Endothelial cell of umbilical vein (primary cell): ENCODE results near the gene PYM1. TPM values are rescaled to one million over a fixed set of nuclear protein-coding genes. Genes with fewer than 3 reads are reported as not detected.

ENCODE experiments used
- BruUV-seq: library from RNA; stranded (reverse); fragments of 400-500 nt; replicated peaks from 2 replicates; lab custom pipeline; 2021; lab: Mats Ljungman, UMichigan
- CTCF ChIA-PET: fragments of 300-600, 350-600 bp; sonication (Branson Sonifier 250); formaldehyde crosslinking; loops from one replicate; lab custom pipeline; 2021; ENCODE audit warnings: antibody characterized with exemption, inconsistent platforms; lab: Charles Lee
- POLR2A ChIA-PET: fragments of 300-600, 350-600 bp; sonication (Branson Sonifier 250); formaldehyde crosslinking; loops from one replicate; lab custom pipeline; 2021; ENCODE audit warnings: antibody characterized with exemption, inconsistent platforms; lab: Charles Lee
- DNase-seq: peaks from one replicate; pipeline ENCODE4 v3.0.0-alpha.2; 2011; ENCODE audit warnings: low read depth, low spot score
- FAIRE-seq: peaks from 2 replicates; lab custom pipeline; 2011; peaks lifted over from hg19 to GRCh38; lab: Jason Lieb, UNC
- H2AFZ ChIP-seq: 2 replicates; pipeline ENCODE4 v1.6.0; 2012; ENCODE audit warnings: low read depth, low read length, control low read depth, inconsistent platforms
- H3K27ac ChIP-seq: 2 replicates; pipeline ENCODE4 v1.5.1; 2011; ENCODE audit warnings: low read depth, mild to moderate bottlenecking, control low read depth, low read length, moderate library complexity; ENCODE audit not compliant: insufficient read depth
- H3K27me3 ChIP-seq, 2 experiments: 2 replicates each; pipeline versions ENCODE4 v1.6.0 to v1.6.1; 2011; ENCODE audit warnings: low read length in 2 of 2, mixed read lengths in 1 of 2; ENCODE audit not compliant: control insufficient read depth in 2 of 2, insufficient read depth in 2 of 2
- H3K36me3 ChIP-seq, 2 experiments: 2 replicates in 1 of 2; 3 replicates in 1 of 2; pipeline ENCODE4 v1.5.1; 2011; ENCODE audit warnings: low read length in 2 of 2, mild to moderate bottlenecking in 1 of 2, moderate library complexity in 1 of 2; ENCODE audit not compliant: control insufficient read depth in 2 of 2, insufficient read depth in 2 of 2; ENCODE audit errors: extremely low read depth in 1 of 2
- H3K4me1 ChIP-seq: 3 replicates; pipeline ENCODE4 v1.5.1; 2011; ENCODE audit warnings: mild to moderate bottlenecking, low read length; ENCODE audit not compliant: control insufficient read depth, insufficient read depth; ENCODE audit errors: extremely low read depth
- H3K4me2 ChIP-seq: 2 replicates; pipeline ENCODE4 v1.6.1; 2011; ENCODE audit warnings: low read length, control low read depth, mixed read lengths; ENCODE audit not compliant: insufficient read depth
- H3K4me3 ChIP-seq, 3 experiments: fragments of 200-600 bp in 1 of 3; sonication (generic), shearing (Covaris generic) in 1 of 3; replicated peaks in 1 of 3; 2 replicates each; pipeline ENCODE4 v1.5.1; 2011 to 2016; ENCODE audit warnings: control low read depth in 3 of 3, low read length in 3 of 3, mild to moderate bottlenecking in 2 of 3, inconsistent platforms in 1 of 3, low read depth in 1 of 3, moderate library complexity in 1 of 3; ENCODE audit not compliant: insufficient read depth in 1 of 3
- H3K79me2 ChIP-seq: 2 replicates; pipeline ENCODE4 v1.6.0; 2012; ENCODE audit warnings: low read length, inconsistent platforms; ENCODE audit not compliant: control insufficient read depth, insufficient read depth
- H3K9ac ChIP-seq: replicated peaks from 2 replicates; pipeline ENCODE3; 2011; ENCODE audit warnings: low read length, control low read depth; ENCODE audit not compliant: insufficient read depth; ENCODE audit errors: extremely low read depth
- H3K9me1 ChIP-seq: replicated peaks from 3 replicates; pipeline ENCODE4 v1.6.0; 2011; ENCODE audit warnings: mild to moderate bottlenecking, low read length; ENCODE audit not compliant: control insufficient read depth, insufficient read depth; ENCODE audit errors: extremely low read depth
- H3K9me3 ChIP-seq: replicated peaks from 2 replicates; pipeline ENCODE4 v1.5.1; 2012; ENCODE audit warnings: low read length, inconsistent platforms; ENCODE audit not compliant: control insufficient read depth, insufficient read depth
- H4K20me1 ChIP-seq: replicated peaks from 2 replicates; pipeline ENCODE3; 2011; ENCODE audit warnings: mild to moderate bottlenecking, low read length; ENCODE audit not compliant: control insufficient read depth, insufficient read depth; ENCODE audit errors: extremely low read depth
- CTCF ChIP-seq, 2 donors: IDR thresholded peaks; 1 replicate in 1 of 2; 2 replicates in 1 of 2; pipeline ENCODE4 v1.5.1; 2011; ENCODE audit warnings: low read length in 2 of 2, mild to moderate bottlenecking in 2 of 2, moderate library complexity in 2 of 2, control low read depth in 1 of 2, inconsistent platforms in 1 of 2, low read depth in 1 of 2; ENCODE audit not compliant: insufficient read depth in 1 of 2; ENCODE audit errors: extremely low read depth in 1 of 2
- EZH2 ChIP-seq: IDR thresholded peaks from 2 replicates; pipeline ENCODE4 v1.6.1; 2012; ENCODE audit warnings: borderline replicate concordance, low read depth, mild to moderate bottlenecking, moderate library complexity, low read length, inconsistent platforms; ENCODE audit not compliant: severe bottlenecking
- FOS ChIP-seq: IDR thresholded peaks from 2 replicates; pipeline ENCODE4 v1.6.1; 2011; ENCODE audit warnings: mild to moderate bottlenecking, low read length, moderate library complexity, borderline replicate concordance; ENCODE audit not compliant: insufficient read depth
- GATA2 ChIP-seq: IDR thresholded peaks from 2 replicates; pipeline ENCODE4 v1.7.0; 2011; ENCODE audit warnings: low read depth, mild to moderate bottlenecking, moderate library complexity, mixed read lengths, low read length; ENCODE audit not compliant: insufficient read length, insufficient read depth
- JUN ChIP-seq: IDR thresholded peaks from 2 replicates; pipeline ENCODE4 v1.6.1; 2011; ENCODE audit warnings: borderline replicate concordance, low read depth; ENCODE audit not compliant: insufficient read length, insufficient read depth
- MAX ChIP-seq: IDR thresholded peaks from 2 replicates; pipeline ENCODE4 v1.6.1; 2011; ENCODE audit not compliant: insufficient read depth, insufficient read length
- MYC ChIP-seq: IDR thresholded peaks from one replicate; pipeline ENCODE4 v1.6.1; 2011; ENCODE audit warnings: mild to moderate bottlenecking, low read depth, low read length
- POLR2A ChIP-seq: IDR thresholded peaks from 2 replicates; pipeline ENCODE4 v1.6.1; 2012; ENCODE audit warnings: low read depth, mild to moderate bottlenecking, control low read depth, low read length
- POLR2AphosphoS5 ChIP-seq: IDR thresholded peaks from 2 replicates; pipeline ENCODE4 v1.6.1; 2012; ENCODE audit warnings: low read depth, mild to moderate bottlenecking, control low read depth, low read length, moderate library complexity; ENCODE audit not compliant: insufficient read depth
- dilution Hi-C: fragments of 300-500 bp; cut with MboI; formaldehyde crosslinking; loops from one replicate; pipeline ENCODE4 v1.15.0; 2019; ENCODE audit warnings: low sequenced_read_pairs; ENCODE audit not compliant: extremely low pct_ligation_motif_present
- intact Hi-C: fragments of 100-400 bp; cut with micrococcal nuclease; formaldehyde crosslinking; loops from one replicate; pipeline ENCODE4 v1.10.0; 2022
- polyA plus RNA-seq, 4 experiments: library from polyadenylated mRNA; depleted of rRNA in 3 of 4; stranded (reverse) in 3 of 4; unstranded in 1 of 4; fragments of >200 nt; gene quantifications; 2 replicates each; pipeline versions ENCODE4 v1.2.1 to v1.2.3, GENCODE V29; 2011 to 2012; ENCODE audit warnings: missing spikeins in 1 of 4
- total RNA-seq: library from RNA; stranded (reverse); gene quantifications from 2 replicates; pipeline ENCODE4 v1.2.3, GENCODE V29; 2021

The PYM1 gene
- total and polyA plus RNA-seq, 2 donors (not counting 3 experiments of a cell fraction or from before 2014, with no cell fraction given), result 18.7 to 23.5 TPM

- no TSS peak for BruUV-seq
- no peak overlapping the region for H3K4me2 ChIP-seq
- no peaks in the 10 kb centered on the region for H3K9me3 ChIP-seq
- intact Hi-C loops, result no loop called here
- no peak overlapping the region for H2AFZ ChIP-seq
- H3K9ac ChIP-seq, result no peak overlapping the region
- no peak for DNase-seq
- no peaks in the 10 kb centered on the region for H3K9me1 ChIP-seq
- H3K79me2 ChIP-seq, result no peaks in the 10 kb centered on the region
- H3K36me3 ChIP-seq, result no peaks in the 10 kb centered on the region
- ChIA-PET CTCF (interaction anchor here (1.6 kb wide), 1 partner anchor 14 kb away, joined by 4 read pairs; no protein-coding TSS in a partner anchor), POLR2A (no interaction called here)
- no peak for FAIRE-seq
- peaks cover 2 to 5% of the 10 kb centered on the region in 2 experiments for H3K27me3 ChIP-seq
- TF ChIP-seq MAX (no peak), POLR2A (no peak), GATA2 (no peak), POLR2AphosphoS5 (no peak), EZH2 (no peak), JUN (no peak), FOS (no peak), CTCF (IDR thresholded peaks at IDR 0.05; ENCODE audit: extremely low read depth in 1 of 2, insufficient read depth in 1 of 2, low read depth in 1 of 2, low read length in 2 of 2) (no peak), MYC (no peak)
- no peak overlapping the region for H3K4me3 ChIP-seq
- dilution Hi-C loops, result no loop called here
- H3K27ac ChIP-seq, result no peak overlapping the region
- no peaks in the 10 kb centered on the region for H4K20me1 ChIP-seq
- no peaks in the 10 kb centered on the region for H3K4me1 ChIP-seq
These were observed 42.6 kb downstream of the PYM1 start for GRCh38 chr12:55885113-55885512.
